ENCODE data around the gene ADPRHL1. TPM values are rescaled to one million over a fixed set of nuclear protein-coding genes. Genes with fewer than 3 reads are reported as not detected.

ADPRHL1 gene
- total RNA-seq, 1 experiment from 2014 or later, result 2.7 TPM

- H3K4me1 ChIP-seq (ENCODE audit: insufficient read depth, low read length), result no peaks in the 10 kb centered on the region
- no peaks in the 10 kb centered on the region for H3K23me2 ChIP-seq (ENCODE audit: insufficient read length, low read depth, low read length, poor library complexity, severe bottlenecking)
- no peak overlapping the region for H3K27ac ChIP-seq (ENCODE audit: insufficient read length, low read depth, low read length)
- H2BK20ac ChIP-seq (ENCODE audit: low read depth, low read length, poor library complexity, severe bottlenecking), result no peak overlapping the region
- H3K36me3 Mint-ChIP-seq (ENCODE audit: insufficient read depth in 1 of 3, low read depth in 3 of 3), result peaks cover 2 to 5% (median 2%) of the 10 kb centered on the region in 3 experiments; a peak in 4 of 7 replicates
- 0 out of 4 replicates have a peak, but pooled peaks cover 0 to 2% of the 10 kb centered on the region in 2 experiments for H3K4me1 Mint-ChIP-seq
- H3K4ac ChIP-seq (ENCODE audit: low read depth, low read length), result no peak overlapping the region
- H2BK5ac ChIP-seq (ENCODE audit: insufficient read length, low read length), result no peak overlapping the region
- no peak overlapping the region for H3K18ac ChIP-seq (ENCODE audit: insufficient read length, low read depth, low read length)
- WGBS (ENCODE audit: extremely low coverage, insufficient read length, low lambda C conversion rate), result no CpG with 5 or more reads among the region's 30 CpGs
- H2AFZ ChIP-seq (ENCODE audit: low read length), result no peak overlapping the region
- H3K23ac ChIP-seq (ENCODE audit: insufficient read length, low read depth, low read length), result no peak overlapping the region
- H3K27ac Mint-ChIP-seq, result peak overlapping the region in 1 of 3 experiments; percentile 85; a peak in 1 of 7 replicates
- no peak overlapping the region for H4K5ac ChIP-seq (ENCODE audit: insufficient read length, low read depth, low read length)
- no peaks in the 10 kb centered on the region for H4K20me1 ChIP-seq (ENCODE audit: control insufficient read depth, insufficient read depth, insufficient read length)
- no peak overlapping the region for H4K91ac ChIP-seq (ENCODE audit: insufficient read length, low read depth, low read length)
- no peak overlapping the region for H3K4me2 ChIP-seq (ENCODE audit: insufficient read depth, insufficient read length, low read length)
- no peak overlapping the region for H2AK5ac ChIP-seq (ENCODE audit: insufficient read length, low read length)
- no peak overlapping the region for H3K9ac ChIP-seq (ENCODE audit: extremely low read depth, insufficient read length, low read length)
- H3K27me3 ChIP-seq (ENCODE audit: insufficient read depth, low read length), result no peaks in the 10 kb centered on the region
- H3T11ph ChIP-seq (ENCODE audit: low read length), result no peak overlapping the region
- no peak overlapping the region; the same call in 1 of the 2 replicates for H3K14ac ChIP-seq (ENCODE audit: insufficient read depth, low read length)
- TF ChIP-seq, protein P1, sequence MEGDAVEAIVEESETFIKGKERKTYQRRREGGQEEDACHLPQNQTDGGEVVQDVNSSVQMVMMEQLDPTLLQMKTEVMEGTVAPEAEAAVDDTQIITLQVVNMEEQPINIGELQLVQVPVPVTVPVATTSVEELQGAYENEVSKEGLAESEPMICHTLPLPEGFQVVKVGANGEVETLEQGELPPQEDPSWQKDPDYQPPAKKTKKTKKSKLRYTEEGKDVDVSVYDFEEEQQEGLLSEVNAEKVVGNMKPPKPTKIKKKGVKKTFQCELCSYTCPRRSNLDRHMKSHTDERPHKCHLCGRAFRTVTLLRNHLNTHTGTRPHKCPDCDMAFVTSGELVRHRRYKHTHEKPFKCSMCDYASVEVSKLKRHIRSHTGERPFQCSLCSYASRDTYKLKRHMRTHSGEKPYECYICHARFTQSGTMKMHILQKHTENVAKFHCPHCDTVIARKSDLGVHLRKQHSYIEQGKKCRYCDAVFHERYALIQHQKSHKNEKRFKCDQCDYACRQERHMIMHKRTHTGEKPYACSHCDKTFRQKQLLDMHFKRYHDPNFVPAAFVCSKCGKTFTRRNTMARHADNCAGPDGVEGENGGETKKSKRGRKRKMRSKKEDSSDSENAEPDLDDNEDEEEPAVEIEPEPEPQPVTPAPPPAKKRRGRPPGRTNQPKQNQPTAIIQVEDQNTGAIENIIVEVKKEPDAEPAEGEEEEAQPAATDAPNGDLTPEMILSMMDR (conservative IDR thresholded peaks at IDR 0.05), result no peak
- H2BK120ac ChIP-seq (ENCODE audit: low read depth, low read length, poor library complexity, severe bottlenecking), result no peak overlapping the region
- H3K79me1 ChIP-seq (ENCODE audit: insufficient read depth, low read depth, low read length, poor library complexity, severe bottlenecking), result no peaks in the 10 kb centered on the region
- H2BK12ac ChIP-seq (ENCODE audit: insufficient read length, low read depth, low read length), result no peak overlapping the region
- peaks cover 2 to 4% of the 10 kb centered on the region in 2 experiments; a peak in 4 of 5 replicates for H3K9me3 Mint-ChIP-seq
- no peak overlapping the region for H2BK15ac ChIP-seq (ENCODE audit: low read depth, low read length)
- H3K9me3 ChIP-seq (ENCODE audit: control insufficient read depth, low read depth, low read length), result no peaks in the 10 kb centered on the region
- no peak overlapping the region for H3K4me3 Mint-ChIP-seq
- no peak for DNase-seq
- H3K56ac ChIP-seq (ENCODE audit: insufficient read length, low read depth, low read length), result no peak overlapping the region
- H4K8ac ChIP-seq (replicated peaks; ENCODE audit: insufficient read length, low read depth, low read length), result no peak overlapping the region
- H3K27me3 Mint-ChIP-seq (ENCODE audit: low read depth), result peaks cover 6% of the 10 kb centered on the region
- H3K79me2 ChIP-seq (ENCODE audit: insufficient read depth, low read length), result no peaks in the 10 kb centered on the region
Observed at GRCh38 chr13:113411216-113412023, 41.9 kb downstream of the ADPRHL1 start.
